ENCODE measurements around the gene RNU5B-1.
"Not testable (repeated sequence)": the region's sequence is repeated elsewhere in the genome, so short reads cannot be mapped to it uniquely, and the experiment has no call there.

Gene RNU5B-1

DNA sequence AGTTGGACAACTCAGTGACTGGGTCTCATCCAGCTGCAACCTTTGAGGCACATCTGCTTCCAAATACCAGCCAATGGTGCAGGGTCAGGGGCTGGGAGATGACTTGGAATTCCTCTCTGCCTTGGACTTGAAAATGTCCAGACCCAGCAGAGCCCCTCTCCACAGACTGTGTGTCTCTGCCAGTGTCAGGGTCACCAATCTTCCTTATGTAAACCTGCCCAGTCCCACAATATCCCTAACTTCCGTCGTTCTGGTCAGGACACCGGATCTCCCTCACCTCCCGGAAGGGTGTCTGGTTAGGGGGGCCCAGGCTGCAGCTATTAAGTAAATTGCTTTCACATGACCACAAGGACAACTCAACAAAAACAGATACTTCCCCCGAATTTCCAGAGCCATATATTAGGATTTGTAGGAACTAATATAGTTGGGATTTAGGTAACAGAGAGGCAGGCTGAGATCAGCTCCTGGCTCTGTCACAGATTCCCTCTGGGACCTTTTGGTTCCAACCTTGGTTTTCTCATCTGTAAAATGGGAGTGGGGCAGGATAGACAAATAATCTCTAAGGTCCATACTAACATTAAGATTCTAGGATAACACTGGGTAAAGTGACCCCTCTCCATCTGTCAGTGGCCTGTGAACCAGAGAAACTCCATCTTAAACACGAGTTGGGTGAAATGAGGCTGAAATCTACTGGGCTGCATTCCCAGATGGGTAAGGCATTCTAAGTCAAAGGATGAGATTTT lies 42.5 kb downstream of the RNU5B-1 start:
- no peak for DNase-seq

DNA sequence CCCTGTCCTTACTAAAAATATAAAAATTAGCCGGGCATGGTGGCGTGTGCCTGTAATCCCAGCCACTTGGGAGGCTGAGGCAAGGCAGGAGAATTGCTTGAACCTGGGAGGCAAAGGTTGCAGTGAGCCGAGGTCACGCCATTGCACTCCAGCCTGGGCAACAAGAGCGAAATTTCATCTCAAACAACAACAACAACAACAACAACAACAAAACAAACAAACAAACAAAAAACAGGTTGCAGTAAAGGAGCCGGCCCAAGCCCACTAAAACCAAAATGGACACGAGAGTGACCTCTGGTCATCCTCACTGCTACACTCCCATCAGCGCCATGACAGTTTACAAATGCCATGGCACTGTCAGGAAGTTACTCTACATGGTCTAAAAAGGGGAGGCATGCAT lies 43.3 kb downstream of the RNU5B-1 start:
- not testable (repeated sequence) for DNase-seq

DNA sequence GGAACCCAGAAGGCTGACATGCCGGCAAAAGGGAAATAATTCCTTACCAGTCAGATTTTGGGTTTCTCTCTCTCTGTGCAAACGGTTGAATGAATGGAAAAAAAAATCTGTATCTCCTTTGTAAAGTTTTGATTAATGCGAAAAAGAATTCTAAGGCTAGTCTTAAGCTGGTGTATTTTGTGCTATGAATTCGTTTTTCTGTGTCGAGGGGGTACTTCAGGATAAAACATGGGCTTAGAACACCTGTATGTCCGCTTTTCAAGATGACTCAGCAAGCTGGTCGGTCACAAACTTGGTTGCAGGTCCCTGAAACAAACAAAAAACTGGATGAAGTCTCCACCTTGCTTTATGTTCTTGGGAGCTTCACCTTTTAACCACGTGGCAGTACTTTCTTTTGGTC lies 44.9 kb downstream of the RNU5B-1 start:
- no peak for DNase-seq

DNA sequence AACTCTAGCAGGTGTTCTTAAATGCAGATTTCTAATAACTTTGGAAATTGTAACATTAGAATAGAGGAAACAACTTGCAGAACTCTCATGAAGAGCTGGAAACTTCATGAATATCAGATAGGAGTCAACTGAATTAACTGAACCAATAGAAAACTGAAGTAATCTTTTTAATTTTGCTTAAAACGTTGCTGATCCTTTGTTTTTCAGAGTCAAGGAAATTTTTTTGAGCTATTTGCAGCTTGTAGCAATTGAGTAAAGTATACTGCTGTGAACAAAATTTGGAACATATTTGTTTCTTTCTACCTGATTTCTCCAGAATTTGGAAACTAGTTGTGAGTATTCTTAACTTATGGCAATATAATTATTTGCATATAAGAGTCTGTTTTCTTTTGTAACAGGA lies 47.5 kb downstream of the RNU5B-1 start:
- not testable (repeated sequence) for DNase-seq
